ENCODE data around the gene DGKE.

GRCh38 chr17:56849131-56849530 lies 15.2 kb downstream of the DGKE start:
- no peak for TF ChIP-seq CTCF (IDR thresholded peaks at IDR 0.05; ENCODE audit: low read length)
- TF ChIP-seq EZH2 (optimal IDR thresholded peaks at IDR 0.05; ENCODE audit: low read depth, low read length), result no peak

Data from MM.1S (cell line).